NCI-H2227 (cell line): ENCODE data around the gene ZNF555.
"Not testable (repeated sequence)": the region's sequence is repeated elsewhere in the genome, so short reads cannot be mapped to it uniquely, and the experiment has no call there.

Source experiments
- DNase-seq: peaks from one replicate; lab custom pipeline; 2025; ENCODE audit not compliant: unreplicated experiment; lab: John Stamatoyannopoulos, UW

The ZNF555 gene

GRCh38 chr19:2806736-2807378 is 34.4 kb upstream of the ZNF555 start:
- DNase-seq, result no peak

DNA sequence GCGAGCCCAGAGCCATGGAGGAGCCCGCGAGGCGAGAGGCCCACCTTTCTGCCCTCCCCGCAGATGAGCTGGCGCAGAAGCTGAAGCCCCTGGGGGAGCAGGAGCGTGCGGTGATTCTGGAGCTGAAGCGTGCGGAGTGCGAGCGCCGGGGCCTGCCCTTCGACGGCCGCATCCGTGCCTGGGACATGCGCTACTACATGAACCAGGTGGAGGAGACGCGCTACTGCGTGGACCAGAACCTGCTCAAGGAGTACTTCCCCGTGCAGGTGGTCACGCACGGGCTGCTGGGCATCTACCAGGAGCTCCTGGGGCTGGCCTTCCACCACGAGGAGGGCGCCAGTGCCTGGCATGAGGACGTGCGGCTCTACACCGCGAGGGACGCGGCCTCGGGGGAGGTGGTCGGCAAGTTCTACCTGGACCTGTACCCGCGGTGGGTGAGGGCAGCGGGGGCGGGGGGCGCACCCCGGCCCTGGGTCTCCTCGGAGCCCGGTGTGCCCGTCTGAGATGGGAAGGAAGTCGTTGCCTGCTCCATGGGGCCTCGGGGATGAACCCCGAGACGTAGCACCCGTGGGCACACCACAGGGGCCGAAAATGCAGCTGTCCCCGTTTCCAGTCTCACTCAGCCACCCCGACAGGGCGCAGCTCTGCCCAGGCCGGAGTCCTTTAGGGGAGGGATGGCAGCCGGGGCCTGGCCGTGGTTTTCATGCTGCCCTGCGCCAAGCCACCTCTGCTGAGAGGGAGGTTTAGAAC is 33.7 kb upstream of the ZNF555 start:
- no peak for DNase-seq

DNA sequence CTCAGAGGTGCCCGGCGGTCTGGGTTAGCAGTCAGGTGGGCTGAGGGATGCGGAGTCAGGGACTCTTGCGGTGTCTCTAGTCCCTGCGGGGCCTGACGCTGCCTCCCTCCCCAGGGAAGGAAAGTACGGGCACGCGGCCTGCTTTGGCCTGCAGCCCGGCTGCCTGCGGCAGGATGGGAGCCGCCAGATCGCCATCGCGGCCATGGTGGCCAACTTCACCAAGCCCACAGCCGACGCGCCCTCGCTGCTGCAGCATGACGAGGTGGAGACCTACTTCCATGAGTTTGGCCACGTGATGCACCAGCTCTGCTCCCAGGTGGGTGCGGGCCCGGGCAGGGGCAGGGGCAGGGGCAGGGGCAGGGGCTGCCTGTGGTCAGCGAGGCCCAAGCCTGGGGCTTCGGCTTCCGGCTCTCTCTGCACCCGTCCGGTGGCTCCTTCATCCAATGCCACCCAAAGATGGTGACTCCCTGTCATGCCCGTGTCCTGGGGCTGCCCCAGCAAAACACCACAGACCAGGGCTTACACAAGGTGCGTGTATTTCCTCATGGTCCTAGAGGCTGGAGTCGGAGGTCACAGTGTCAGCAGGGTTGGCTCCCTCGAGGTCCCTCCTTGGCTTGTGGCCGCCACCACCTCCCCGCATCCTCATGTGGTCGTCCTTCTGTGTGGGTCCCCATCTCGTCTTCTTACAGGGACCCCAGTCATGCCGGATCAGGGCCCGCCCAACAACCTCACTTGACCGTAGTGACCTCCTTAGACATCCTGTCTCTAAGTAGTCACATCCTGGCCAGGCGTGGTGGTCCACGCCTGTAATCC is 32.9 kb upstream of the ZNF555 start:
- DNase-seq, result no peak

DNA sequence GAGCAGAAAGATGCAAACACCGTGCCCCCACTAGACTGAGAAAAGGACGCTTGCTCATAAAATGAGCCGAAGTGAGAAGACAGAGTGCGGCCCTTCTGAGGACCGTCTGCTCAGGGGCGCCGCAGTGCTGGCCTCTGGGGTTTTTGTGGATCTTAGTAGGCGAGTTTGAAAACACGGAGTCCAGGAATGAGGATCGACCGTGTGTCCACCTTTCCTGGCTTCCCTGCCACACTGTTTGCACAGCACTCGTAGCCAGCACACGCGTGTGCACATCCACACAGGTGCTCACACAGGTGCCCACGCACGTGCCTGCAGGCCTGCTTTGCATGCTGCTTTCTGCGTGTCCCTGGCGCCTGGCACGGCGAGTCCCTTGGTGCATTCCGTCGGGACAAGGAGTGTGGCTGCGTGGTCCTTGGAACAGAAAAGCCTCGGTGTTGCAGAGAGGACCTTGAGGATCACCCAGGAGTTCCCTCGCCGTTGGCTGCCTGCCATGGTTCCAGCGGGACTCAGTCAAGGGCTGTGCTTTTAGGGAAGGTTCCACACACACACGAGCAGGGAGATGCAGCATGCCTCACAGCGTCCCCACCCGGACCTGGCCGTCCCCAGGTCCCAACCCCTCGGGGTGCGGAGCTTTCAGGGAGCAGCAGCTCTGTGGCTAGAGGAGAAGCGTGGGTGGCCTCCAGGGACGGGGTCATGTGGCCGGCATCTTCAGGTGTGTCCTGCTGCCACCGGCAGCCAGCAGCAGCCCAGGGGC is 31.7 kb upstream of the ZNF555 start:
- no peak for DNase-seq

- no peak for DNase-seq
These were observed 30.9 kb upstream of the ZNF555 start for GRCh38 chr19:2810141-2811091.

DNA sequence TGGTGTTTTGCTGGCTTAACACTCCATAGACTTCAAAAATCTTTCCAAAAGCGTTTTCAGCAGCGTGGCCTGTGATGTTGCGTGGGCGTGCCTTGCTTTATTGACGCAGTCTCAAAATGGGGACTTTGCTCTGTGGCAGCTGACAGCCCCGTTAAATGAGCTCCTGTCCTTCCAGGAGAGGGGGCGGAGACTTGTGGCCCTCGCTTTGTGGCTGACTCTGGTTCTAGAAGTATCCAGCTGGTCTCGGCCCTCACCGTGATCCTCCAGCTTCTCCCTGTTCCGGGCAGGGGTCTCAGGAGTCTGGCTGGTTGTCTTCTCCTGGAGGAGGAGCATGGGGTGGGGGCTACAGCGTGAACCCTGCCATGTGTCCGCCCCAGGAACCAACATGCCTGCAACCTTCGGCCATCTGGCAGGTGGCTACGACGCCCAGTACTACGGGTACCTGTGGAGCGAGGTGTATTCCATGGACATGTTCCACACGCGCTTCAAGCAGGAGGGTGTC is 30.0 kb upstream of the ZNF555 start:
- DNase-seq, result no peak

DNA sequence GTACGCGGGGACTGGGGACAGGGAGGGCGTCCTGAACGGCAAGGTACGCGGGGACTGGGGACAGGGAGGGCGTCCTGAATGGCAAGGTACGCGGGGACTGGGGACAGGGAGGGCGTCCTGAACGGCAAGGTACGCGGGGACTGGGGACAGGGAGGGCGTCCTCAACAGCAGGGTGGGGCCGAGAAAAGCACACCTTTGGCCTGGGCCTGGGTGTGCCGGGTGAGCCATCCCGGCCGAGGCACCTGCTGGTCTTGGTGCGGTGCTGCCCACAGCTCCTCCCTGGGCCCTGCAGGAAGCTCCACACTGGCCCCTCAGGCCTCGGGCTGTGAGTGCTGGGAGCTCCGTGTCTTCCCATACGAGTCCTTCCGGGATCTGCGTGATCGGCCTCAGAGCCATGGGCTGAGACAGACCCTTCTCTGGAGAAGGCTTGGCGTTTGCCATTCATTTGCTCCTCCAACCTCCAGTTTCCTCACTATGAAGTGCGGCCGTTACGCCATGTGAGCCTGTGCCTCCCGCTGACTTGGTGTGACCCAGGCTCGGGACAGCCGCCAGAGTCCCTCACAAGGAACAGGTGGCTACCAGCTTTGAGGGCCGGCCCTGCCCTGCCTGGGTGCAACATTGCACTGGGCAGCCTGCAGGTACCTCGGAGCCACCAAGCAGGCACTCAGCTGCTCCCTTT is 29.4 kb upstream of the ZNF555 start:
- no peak for DNase-seq

GRCh38 chr19:2812414-2813234 is 28.7 kb upstream of the ZNF555 start:
- no peak for DNase-seq

GRCh38 chr19:2813235-2814160 is 27.8 kb upstream of the ZNF555 start:
- DNase-seq, result no peak

GRCh38 chr19:2814426-2814825 is 26.8 kb upstream of the ZNF555 start:
- DNase-seq, result no peak

DNA sequence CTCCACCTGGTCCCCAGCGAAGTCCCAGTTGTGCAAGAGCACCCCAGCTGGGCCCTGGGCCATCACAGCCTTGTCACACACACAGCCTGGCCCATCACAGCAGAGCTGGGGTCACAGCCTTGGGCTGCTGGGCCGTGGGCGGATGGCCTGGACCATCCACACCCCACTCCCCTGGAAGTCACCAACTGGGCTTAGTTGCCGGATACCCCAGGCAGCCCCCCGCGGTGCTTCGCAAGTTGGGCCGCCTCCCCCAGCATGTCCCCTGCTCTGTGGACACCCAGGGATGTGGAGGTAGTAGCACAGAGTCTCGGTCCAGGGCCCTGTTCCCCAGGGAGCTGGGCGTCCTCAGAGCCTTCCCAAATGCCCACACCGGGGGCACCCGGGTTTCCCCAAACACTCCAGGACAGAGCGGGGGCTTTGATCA is 26.1 kb upstream of the ZNF555 start:
- no peak for DNase-seq

GRCh38 chr19:2815923-2816322 is 25.4 kb upstream of the ZNF555 start:
- DNase-seq, result no peak

DNA sequence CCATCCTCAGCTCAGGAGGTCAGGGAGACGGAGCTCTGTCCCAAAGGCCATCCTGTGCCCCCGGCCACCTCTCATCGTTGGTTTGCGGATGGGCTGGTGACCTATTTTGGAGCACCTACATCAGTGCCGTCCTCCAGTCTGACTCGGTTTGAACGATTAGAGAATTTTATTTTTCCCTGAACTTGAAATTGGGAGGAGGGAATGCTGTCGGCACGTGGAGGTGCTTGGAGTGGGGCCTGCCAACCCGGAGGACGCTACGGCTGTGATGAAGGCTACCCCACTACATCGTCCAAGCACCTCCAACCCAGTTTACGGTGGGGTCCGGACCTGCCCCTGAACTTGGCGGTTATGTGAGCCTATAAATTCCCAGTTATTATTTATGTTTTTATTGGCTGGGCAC is 24.6 kb upstream of the ZNF555 start:
- no peak for DNase-seq

GRCh38 chr19:2817237-2817829 is 23.9 kb upstream of the ZNF555 start:
- not testable (repeated sequence) for DNase-seq

DNA sequence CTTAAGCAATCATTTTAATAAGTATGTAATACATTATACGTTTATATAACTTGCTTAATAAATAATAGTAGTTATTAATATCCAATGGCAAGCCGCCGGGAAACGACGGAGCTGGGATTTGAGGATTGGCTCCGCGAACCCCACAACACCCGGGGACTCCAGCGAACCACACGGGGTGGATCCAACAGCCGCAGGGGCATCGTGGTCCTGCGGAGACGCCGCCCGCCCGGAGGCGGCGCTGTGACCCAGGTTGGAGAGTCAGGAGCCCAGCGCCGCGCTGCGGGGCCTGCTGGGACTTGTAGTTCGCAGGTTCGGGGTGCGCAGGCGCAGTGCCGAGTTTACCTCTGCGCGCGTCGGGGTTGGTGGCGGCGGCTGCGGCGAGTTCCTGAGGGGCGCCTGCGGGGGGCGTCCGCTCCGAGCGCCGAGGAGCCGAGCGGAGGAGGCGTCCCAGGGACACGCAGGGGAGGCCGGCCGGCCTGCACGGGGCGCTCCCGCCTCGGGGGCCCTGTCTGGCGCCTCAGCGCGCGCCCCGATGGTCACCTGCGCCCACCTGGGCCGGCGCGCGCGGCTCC is 21.6 kb upstream of the ZNF555 start, which contains the start of gene ZNF554:
TSS of gene ZNF554 (plus strand) at position 329 of the 572 bp plus-strand sequence. CDS start at position 533, 204 bp downstream.
- peak; percentile 97 for DNase-seq

GRCh38 chr19:2820112-2820702 is 21.1 kb upstream of the ZNF555 start:
- peak; percentile 33 for DNase-seq
